ENCODE data around the gene APBA2.

APBA2 gene

GRCh38 chr15:28917791-28918140, 32.0 kb downstream of the APBA2 start:
- no peak for DNase-seq

GRCh38 chr15:28918141-28918983, 32.6 kb downstream of the APBA2 start:
- no peak for DNase-seq

GRCh38 chr15:28919201-28919635, 33.4 kb downstream of the APBA2 start:
- DNase-seq: no peak

- no peak for DNase-seq
Observed at GRCh38 chr15:28919679-28920655, 34.2 kb downstream of the APBA2 start.

- no peak for DNase-seq
Observed at GRCh38 chr15:28920781-28921331, 35.1 kb downstream of the APBA2 start.

- DNase-seq: no peak
Observed at GRCh38 chr15:28921336-28921735, 35.6 kb downstream of the APBA2 start.

- DNase-seq: no peak
Observed at GRCh38 chr15:28921919-28922706, 36.3 kb downstream of the APBA2 start.

- DNase-seq: no peak
Observed at GRCh38 chr15:28922707-28923012, 36.9 kb downstream of the APBA2 start.

GRCh38 chr15:28923726-28924280, 38.0 kb downstream of the APBA2 start:
- no peak for DNase-seq

- no peak for DNase-seq
Observed at GRCh38 chr15:28927043-28927442, 41.3 kb downstream of the APBA2 start.

GRCh38 chr15:28929200-28929599, 43.4 kb downstream of the APBA2 start:
- no peak for DNase-seq

- no peak for DNase-seq
Observed at GRCh38 chr15:28930011-28930410, 44.2 kb downstream of the APBA2 start.

GRCh38 chr15:28930476-28931291, 44.9 kb downstream of the APBA2 start:
- DNase-seq: no peak

- no peak for DNase-seq
Observed at GRCh38 chr15:28931828-28932227, 46.1 kb downstream of the APBA2 start.

- no peak for DNase-seq
Observed at GRCh38 chr15:28932361-28932760, 46.6 kb downstream of the APBA2 start.

GRCh38 chr15:28933710-28934445, 48.1 kb downstream of the APBA2 start:
- no peak for DNase-seq

GRCh38 chr15:28934645-28935044, 48.9 kb downstream of the APBA2 start:
- DNase-seq: no peak

GRCh38 chr15:28935316-28935715, 49.5 kb downstream of the APBA2 start:
- peak; percentile 32 for DNase-seq

GRCh38 chr15:28936081-28936480, 50.3 kb downstream of the APBA2 start:
- DNase-seq: no peak

- DNase-seq: no peak
Observed at GRCh38 chr15:28936481-28936881, 50.7 kb downstream of the APBA2 start.

GRCh38 chr15:28937271-28937670, 51.5 kb downstream of the APBA2 start:
- no peak for DNase-seq
